Upper lobe of left lung (tissue), 4 donors: Measurements from ENCODE around the gene MRPL1.

Experiments
- CTCF ChIP-seq, 6 experiments: fragments of 450-650 bp in 4 of 6; fragments of 200-600 bp in 2 of 6; sonication (generic) in 2 of 6; IDR thresholded peaks; one replicate each; pipeline ENCODE4 v1.5.1; 2016 to 2019; ENCODE audit warnings: antibody characterized with exemption in 6 of 6
- EP300 ChIP-seq, 4 donors: sonication (generic); formaldehyde crosslinking; IDR thresholded peaks; one replicate each; pipeline ENCODE4 v1.5.1; 2017; ENCODE audit warnings: antibody characterized with exemption in 4 of 4, control low read depth in 2 of 4
- POLR2A ChIP-seq, 4 donors: fragments of 450-650 bp; IDR thresholded peaks; one replicate each; pipeline ENCODE4 v1.5.1; 2016 to 2017; ENCODE audit warnings: antibody characterized with exemption in 4 of 4, mild to moderate bottlenecking in 2 of 4
- POLR2AphosphoS5 ChIP-seq, 2 donors: sonication (generic); formaldehyde crosslinking; IDR thresholded peaks; one replicate each; pipeline ENCODE4 v1.5.1; 2017; ENCODE audit warnings: antibody characterized with exemption in 2 of 2

GRCh38 chr4:77990456-77990855 lies 127.8 kb downstream of the MRPL1 start:
- TF ChIP-seq CTCF (IDR thresholded peaks at IDR 0.05), result no peak
- no peak for TF ChIP-seq POLR2A (IDR thresholded peaks at IDR 0.05)
- TF ChIP-seq EP300 (IDR thresholded peaks at IDR 0.05), result no peak
- no peak for TF ChIP-seq POLR2AphosphoS5 (IDR thresholded peaks at IDR 0.05)
